WI38 (cell line): ENCODE data around the gene MT1F.

ENCODE experiments used
- H3K4me3 ChIP-seq: 2 replicates; pipeline ENCODE4 v1.5.1; 2011; ENCODE audit warnings: low read depth, mild to moderate bottlenecking, control low read depth, low read length
- CTCF ChIP-seq: IDR thresholded peaks from 2 replicates; pipeline ENCODE4 v1.5.1; 2012; ENCODE audit warnings: low read depth, mild to moderate bottlenecking, control low read depth, low read length

The MT1F gene

GRCh38 chr16:56611281-56611833 is 46.4 kb upstream of the MT1F start:
- TF ChIP-seq CTCF = no peak
- no peak overlapping the region for H3K4me3 ChIP-seq

GRCh38 chr16:56613706-56614105 is 44.1 kb upstream of the MT1F start:
- no peak for TF ChIP-seq CTCF
- H3K4me3 ChIP-seq = peak overlapping the region; percentile 20; the same call in 1 of the 2 replicates

GRCh38 chr16:56614549-56614991 is 43.2 kb upstream of the MT1F start:
- no peak for TF ChIP-seq CTCF
- H3K4me3 ChIP-seq = no peak overlapping the region

- H3K4me3 ChIP-seq = no peak overlapping the region
- no peak for TF ChIP-seq CTCF
Measured at GRCh38 chr16:56615353-56615752, 42.4 kb upstream of the MT1F start.

GRCh38 chr16:56616608-56617211 is 41.0 kb upstream of the MT1F start:
- no peak for TF ChIP-seq CTCF

GRCh38 chr16:56617212-56618085 is 40.3 kb upstream of the MT1F start:
- no peak for TF ChIP-seq CTCF
- peak overlapping the region; percentile 55 for H3K4me3 ChIP-seq

More at GRCh38 chr16:56616608-56617211, 41.0 kb upstream of the MT1F start:
- H3K4me3 ChIP-seq = no peak overlapping the region; the same call in 1 of the 2 replicates

GRCh38 chr16:56618138-56618537 is 39.6 kb upstream of the MT1F start:
- H3K4me3 ChIP-seq = peak overlapping the region; percentile 55
- no peak for TF ChIP-seq CTCF
